ENCODE results near the gene FAM3A.

The FAM3A gene

DNA sequence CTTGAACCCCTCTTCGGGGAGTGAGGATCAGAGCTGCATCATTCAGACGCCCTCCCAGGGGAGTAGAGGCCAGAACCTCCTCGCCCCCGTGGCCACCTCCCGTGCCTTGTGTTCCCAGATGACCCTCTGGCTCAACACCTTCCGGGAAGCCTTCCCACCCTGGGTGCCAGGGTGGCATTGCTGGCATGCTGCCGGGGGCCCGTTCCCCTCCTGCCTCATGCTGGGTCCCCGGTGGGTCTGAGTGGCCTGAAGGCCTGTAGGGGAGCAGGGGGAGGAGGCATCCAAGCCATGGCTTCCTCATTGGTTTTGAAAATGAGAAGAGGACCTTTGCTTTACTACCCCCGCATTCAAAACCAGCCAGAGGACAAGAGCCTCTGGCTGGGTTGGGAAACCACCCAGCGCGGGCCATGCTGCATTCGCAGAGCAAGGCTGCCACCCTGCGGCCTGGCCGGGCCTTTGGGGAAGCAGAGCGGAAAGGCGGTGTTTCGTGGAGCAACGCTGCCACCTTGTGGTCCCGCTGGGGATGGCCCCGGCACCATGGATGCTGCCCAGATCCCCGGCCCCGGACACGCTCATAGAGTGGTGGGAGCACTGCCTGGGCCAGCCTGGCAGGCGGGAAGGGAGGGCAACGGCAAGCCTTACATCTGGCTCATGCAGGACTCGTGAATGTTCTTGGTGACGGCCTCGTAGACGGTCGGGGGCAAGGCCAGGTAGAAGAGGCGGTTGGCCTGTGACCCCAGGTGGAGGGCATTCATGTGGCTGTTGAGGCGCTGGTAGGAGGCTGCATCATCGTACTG, 18.7 kb upstream of the FAM3A start:
- peak; percentile 73 to 93 (median 89) for DNase-seq
- Histone ChIP-seq H3K4me3 (ENCODE audit: control insufficient read depth in 1 of 7, extremely low read depth in 1 of 7, insufficient read depth in 4 of 7, low read depth in 2 of 7, low read length in 6 of 7) (no peak overlapping the region), H3K36me3 (ENCODE audit: control insufficient read depth in 4 of 4, insufficient read depth in 4 of 4, low read length in 3 of 4) (peaks cover 0 to 44% (median 24%) of the 10 kb centered on the region in 4 experiments), H3K27ac (ENCODE audit: insufficient read depth in 1 of 2, low read depth in 1 of 2, low read length in 2 of 2, poor library complexity in 1 of 2, severe bottlenecking in 2 of 2) (no peak overlapping the region), H3K9me3 (ENCODE audit: control extremely low read depth in 1 of 5, control insufficient read depth in 4 of 5, insufficient read depth in 2 of 5, low read depth in 1 of 5, low read length in 4 of 5) (no peaks in the 10 kb centered on the region), H3K4me1 (ENCODE audit: control extremely low read depth in 1 of 4, control insufficient read depth in 4 of 4, insufficient read depth in 4 of 4, low read length in 3 of 4) (peaks cover 0 to 4% (median 0%) of the 10 kb centered on the region in 4 experiments), H3K27me3 (replicated peaks in 2 of 5; ENCODE audit: control insufficient read depth in 4 of 5, insufficient read depth in 5 of 5, low read length in 4 of 5) (peaks cover 0 to 4% (median 0%) of the 10 kb centered on the region in 5 experiments)
- 38% methylated on average over 34 of the region's 34 CpGs for WGBS (ENCODE audit: insufficient coverage)
- ChIA-PET CTCF (interaction anchor here (0.7 to 2.8 kb wide), 8 partner anchors 11 to 230 kb away, joined by 3 to 19 read pairs (median 3); partner anchors contain the start of gene FLNA), POLR2A (no interaction called here)

DNA sequence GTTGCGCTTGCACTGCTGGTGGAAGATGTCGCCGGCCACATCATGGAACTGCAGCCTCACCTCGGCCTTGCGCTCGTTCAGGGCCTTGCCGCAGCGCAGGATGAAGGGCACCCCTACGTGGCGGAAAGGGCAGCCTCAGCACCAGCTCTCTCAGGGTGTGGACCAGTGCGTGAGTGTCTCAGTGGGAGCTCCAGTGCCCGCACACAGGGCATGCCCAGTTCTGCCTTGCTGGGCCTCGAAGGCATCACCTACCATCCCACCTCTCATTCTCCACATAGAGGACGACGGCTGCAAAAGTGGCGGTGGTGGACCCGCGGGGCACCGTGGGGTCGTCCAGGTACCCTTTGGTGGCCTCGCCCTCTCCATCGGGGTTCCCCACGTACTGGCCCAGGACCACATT, 16.7 kb upstream of the FAM3A start:
- Histone ChIP-seq H3K36me3 (ENCODE audit: control insufficient read depth in 4 of 4, insufficient read depth in 4 of 4, low read length in 3 of 4) (peaks cover 0 to 44% (median 24%) of the 10 kb centered on the region in 4 experiments), H3K4me1 (ENCODE audit: control extremely low read depth in 1 of 4, control insufficient read depth in 4 of 4, insufficient read depth in 4 of 4, low read length in 3 of 4) (peaks cover 0 to 4% (median 0%) of the 10 kb centered on the region in 4 experiments), H3K27me3 (replicated peaks in 2 of 5; ENCODE audit: control insufficient read depth in 4 of 5, insufficient read depth in 5 of 5, low read length in 4 of 5) (peaks cover 0 to 4% (median 0%) of the 10 kb centered on the region in 5 experiments), H3K4me3 (ENCODE audit: control insufficient read depth in 1 of 7, extremely low read depth in 1 of 7, insufficient read depth in 4 of 7, low read depth in 2 of 7, low read length in 6 of 7) (no peak overlapping the region), H3K27ac (ENCODE audit: insufficient read depth in 1 of 2, low read depth in 1 of 2, low read length in 2 of 2, poor library complexity in 1 of 2, severe bottlenecking in 2 of 2) (no peak overlapping the region), H3K9me3 (ENCODE audit: control extremely low read depth in 1 of 5, control insufficient read depth in 4 of 5, insufficient read depth in 2 of 5, low read depth in 1 of 5, low read length in 4 of 5) (no peaks in the 10 kb centered on the region)
- 92% methylated on average over 19 of the region's 23 CpGs for WGBS (ENCODE audit: insufficient coverage)
- DNase-seq, result no peak
- ChIA-PET POLR2A (no interaction called here), CTCF (interaction anchor here (1.0 to 1.8 kb wide), 4 partner anchors 16 to 157 kb away, joined by 3 to 5 read pairs (median 3); no protein-coding TSS in a partner anchor)

DNA sequence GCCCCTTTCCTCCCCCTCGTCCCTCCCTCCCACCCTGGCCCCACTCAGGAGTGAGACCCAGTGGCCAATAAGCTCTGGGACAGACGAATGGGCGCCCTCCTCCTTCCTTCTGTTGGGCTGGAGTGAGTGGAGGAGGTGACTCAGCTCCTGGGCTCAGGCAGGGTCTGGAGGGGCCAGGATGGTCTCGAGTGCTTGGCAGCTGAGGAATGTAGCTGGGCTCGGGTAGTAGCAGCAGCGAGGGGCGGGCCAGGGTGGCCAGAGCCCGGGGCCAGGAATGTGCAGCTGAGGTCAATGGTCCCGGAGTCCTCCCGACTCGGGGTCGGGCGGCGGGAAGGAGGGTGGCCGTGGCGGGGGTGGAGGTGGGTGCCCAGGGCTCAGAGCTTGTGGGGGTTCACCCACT, 15.6 kb upstream of the FAM3A start:
- H3K4me1 ChIP-seq (ENCODE audit: control extremely low read depth in 1 of 4, control insufficient read depth in 4 of 4, insufficient read depth in 4 of 4, low read length in 3 of 4), result peaks cover 0 to 11% (median 8%) of the 10 kb centered on the region in 4 experiments
- no peak overlapping the region for H3K4me3 ChIP-seq (ENCODE audit: control insufficient read depth in 1 of 7, extremely low read depth in 1 of 7, insufficient read depth in 4 of 7, low read depth in 2 of 7, low read length in 6 of 7)
- no peak overlapping the region for H3K27ac ChIP-seq (ENCODE audit: insufficient read depth in 1 of 2, low read depth in 1 of 2, low read length in 2 of 2, poor library complexity in 1 of 2, severe bottlenecking in 2 of 2)
- H3K36me3 ChIP-seq (ENCODE audit: control insufficient read depth in 4 of 4, insufficient read depth in 4 of 4, low read length in 3 of 4), result peaks cover 0 to 44% (median 24%) of the 10 kb centered on the region in 4 experiments
- CTCF ChIA-PET, result interaction anchor here (1.1 to 1.8 kb wide), 3 partner anchors 10 to 40 kb away, joined by 3 to 5 read pairs (median 4); no protein-coding TSS in a partner anchor
- H3K9me3 ChIP-seq (ENCODE audit: control extremely low read depth in 1 of 5, control insufficient read depth in 4 of 5, insufficient read depth in 2 of 5, low read depth in 1 of 5, low read length in 4 of 5), result no peaks in the 10 kb centered on the region
- H3K27me3 ChIP-seq (replicated peaks in 2 of 5; ENCODE audit: control insufficient read depth in 4 of 5, insufficient read depth in 5 of 5, low read length in 4 of 5), result peaks cover 0 to 13% (median 0%) of the 10 kb centered on the region in 5 experiments
- POLR2A ChIA-PET, result interaction anchor here (0.6 to 0.7 kb wide), 2 partner anchors 118 to 135 kb away, joined by 3 read pairs; no protein-coding TSS in a partner anchor
- DNase-seq, result no peak
- WGBS (ENCODE audit: insufficient coverage), result 80% methylated on average over 12 of the region's 16 CpGs

DNA sequence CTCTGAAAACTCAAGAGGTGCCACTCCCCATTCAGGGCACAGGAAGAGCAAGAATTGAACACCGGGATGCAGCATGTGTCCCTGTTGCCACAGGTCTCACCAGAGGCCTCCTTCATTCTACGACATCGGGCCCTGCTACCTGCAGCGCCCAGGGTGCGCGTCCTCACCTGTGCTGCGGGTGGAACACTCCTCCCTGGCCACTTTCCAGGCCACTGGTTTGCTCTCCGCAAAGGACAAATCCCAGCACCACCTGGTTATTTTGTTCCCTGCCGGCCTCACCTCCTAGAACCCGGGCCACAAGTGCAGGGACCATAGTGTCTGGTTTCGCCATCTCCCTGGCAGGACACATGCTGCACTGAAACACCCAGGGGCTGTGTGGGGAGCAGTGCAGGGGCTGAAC, 14.3 kb upstream of the FAM3A start:
- DNase-seq, result no peak
- Histone ChIP-seq H3K36me3 (ENCODE audit: control insufficient read depth in 4 of 4, insufficient read depth in 4 of 4, low read length in 3 of 4) (peaks cover 0 to 40% (median 20%) of the 10 kb centered on the region in 4 experiments), H3K27ac (ENCODE audit: insufficient read depth in 1 of 2, low read depth in 1 of 2, low read length in 2 of 2, poor library complexity in 1 of 2, severe bottlenecking in 2 of 2) (no peak overlapping the region), H3K4me3 (ENCODE audit: control insufficient read depth in 1 of 7, extremely low read depth in 1 of 7, insufficient read depth in 4 of 7, low read depth in 2 of 7, low read length in 6 of 7) (no peak overlapping the region), H3K27me3 (replicated peaks in 2 of 5; ENCODE audit: control insufficient read depth in 4 of 5, insufficient read depth in 5 of 5, low read length in 4 of 5) (peaks cover 0 to 13% (median 0%) of the 10 kb centered on the region in 5 experiments), H3K9me3 (ENCODE audit: control extremely low read depth in 1 of 5, control insufficient read depth in 4 of 5, insufficient read depth in 2 of 5, low read depth in 1 of 5, low read length in 4 of 5) (no peaks in the 10 kb centered on the region), H3K4me1 (ENCODE audit: control extremely low read depth in 1 of 4, control insufficient read depth in 4 of 4, insufficient read depth in 4 of 4, low read length in 3 of 4) (peaks cover 0 to 14% (median 9%) of the 10 kb centered on the region in 4 experiments)
- ChIA-PET POLR2A (no interaction called here), CTCF (interaction anchor here (1.1 to 1.2 kb wide), 2 partner anchors 43 to 45 kb away, joined by 3 read pairs; no protein-coding TSS in a partner anchor)
- WGBS (ENCODE audit: insufficient coverage), result 94% methylated on average over 11 of the region's 11 CpGs

DNA sequence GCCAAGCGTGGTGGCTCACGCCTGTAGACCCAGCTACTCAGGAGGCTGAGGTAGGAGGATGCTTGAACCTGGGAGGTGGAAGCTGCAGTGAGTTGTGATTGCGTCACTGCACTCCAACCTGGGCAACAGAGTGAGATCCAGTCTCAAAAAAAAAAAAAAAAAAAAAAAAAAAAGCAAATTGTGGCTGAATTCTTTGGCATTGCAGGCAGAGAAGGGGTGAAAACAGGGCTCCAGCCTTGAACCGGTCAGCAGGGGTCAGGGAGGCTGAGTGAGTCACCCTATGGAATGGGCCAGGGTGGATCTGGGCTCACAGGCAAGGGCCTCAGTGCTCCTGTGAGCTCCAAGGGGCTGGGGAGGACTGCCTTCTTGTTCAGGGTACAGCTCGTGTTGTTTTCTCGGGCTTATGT, 13.2 kb upstream of the FAM3A start:
- Histone ChIP-seq H3K9me3 (ENCODE audit: control extremely low read depth in 1 of 5, control insufficient read depth in 4 of 5, insufficient read depth in 2 of 5, low read depth in 1 of 5, low read length in 4 of 5) (no peaks in the 10 kb centered on the region), H3K27me3 (replicated peaks in 2 of 5; ENCODE audit: control insufficient read depth in 4 of 5, insufficient read depth in 5 of 5, low read length in 4 of 5) (peaks cover 0 to 13% (median 0%) of the 10 kb centered on the region in 5 experiments), H3K4me3 (ENCODE audit: control insufficient read depth in 1 of 7, extremely low read depth in 1 of 7, insufficient read depth in 4 of 7, low read depth in 2 of 7, low read length in 6 of 7) (no peak overlapping the region), H3K27ac (ENCODE audit: insufficient read depth in 1 of 2, low read depth in 1 of 2, low read length in 2 of 2, poor library complexity in 1 of 2, severe bottlenecking in 2 of 2) (no peak overlapping the region), H3K4me1 (ENCODE audit: control extremely low read depth in 1 of 4, control insufficient read depth in 4 of 4, insufficient read depth in 4 of 4, low read length in 3 of 4) (peaks cover 0 to 10% (median 9%) of the 10 kb centered on the region in 4 experiments), H3K36me3 (ENCODE audit: control insufficient read depth in 4 of 4, insufficient read depth in 4 of 4, low read length in 3 of 4) (peaks cover 0 to 32% (median 18%) of the 10 kb centered on the region in 4 experiments)
- WGBS (ENCODE audit: insufficient coverage), result 88% methylated on average over 3 of the region's 6 CpGs
- CTCF ChIA-PET, result interaction anchor here (1.1 kb wide), 1 partner anchor 42 kb away, joined by 3 read pairs; no protein-coding TSS in a partner anchor
- POLR2A ChIA-PET, result interaction anchor here (0.6 kb wide), 1 partner anchor 98 kb away, joined by 3 read pairs; no protein-coding TSS in a partner anchor
- DNase-seq, result no peak

DNA sequence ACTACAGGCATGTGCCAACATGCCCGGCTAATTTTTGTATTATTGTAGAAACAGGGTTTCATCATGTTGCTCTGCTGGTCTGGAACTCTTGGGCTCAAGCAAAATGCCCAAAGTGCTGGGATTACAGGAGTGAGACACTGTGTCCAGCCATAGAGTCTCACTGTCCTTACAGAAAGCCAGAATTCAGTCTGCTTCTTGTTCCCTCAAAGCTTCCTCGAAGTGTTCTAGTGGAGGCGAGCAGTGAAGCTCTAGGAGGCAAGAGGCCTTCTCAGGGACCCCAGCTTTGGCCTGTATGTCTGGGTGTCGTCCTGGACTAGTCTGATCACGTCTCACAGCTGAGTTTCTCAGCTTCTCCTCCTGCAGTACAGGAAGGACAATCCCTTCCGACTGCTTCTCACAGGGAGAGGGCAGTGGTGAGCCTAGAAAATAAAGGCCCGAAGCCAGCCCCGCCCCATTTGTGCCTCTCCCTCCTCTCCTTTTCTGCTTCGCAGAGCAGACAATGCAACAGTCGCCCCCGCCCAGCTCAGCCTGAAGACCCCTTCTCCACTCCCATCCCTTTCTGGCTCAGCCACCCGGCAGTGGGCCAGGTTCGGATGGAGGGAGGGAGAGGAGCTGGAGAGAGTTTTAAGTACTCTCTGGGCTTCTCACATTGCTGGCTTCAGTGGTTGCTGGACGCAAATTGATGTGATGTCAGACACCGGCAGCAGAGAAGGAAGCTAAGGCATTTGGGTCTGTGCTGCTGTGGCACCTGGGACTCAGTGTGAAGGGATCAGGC, 11.1 kb upstream of the FAM3A start:
- Histone ChIP-seq H3K4me1 (ENCODE audit: control extremely low read depth in 1 of 4, control insufficient read depth in 4 of 4, insufficient read depth in 4 of 4, low read length in 3 of 4) (peaks cover 0 to 10% (median 9%) of the 10 kb centered on the region in 4 experiments), H3K27ac (ENCODE audit: insufficient read depth in 1 of 2, low read depth in 1 of 2, low read length in 2 of 2, poor library complexity in 1 of 2, severe bottlenecking in 2 of 2) (peak overlapping the region in 1 of 2 experiments; percentile 43), H3K27me3 (replicated peaks in 2 of 5; ENCODE audit: control insufficient read depth in 4 of 5, insufficient read depth in 5 of 5, low read length in 4 of 5) (peaks cover 0 to 9% (median 0%) of the 10 kb centered on the region in 5 experiments), H3K9me3 (ENCODE audit: control extremely low read depth in 1 of 5, control insufficient read depth in 4 of 5, insufficient read depth in 2 of 5, low read depth in 1 of 5, low read length in 4 of 5) (no peaks in the 10 kb centered on the region), H3K36me3 (ENCODE audit: control insufficient read depth in 4 of 4, insufficient read depth in 4 of 4, low read length in 3 of 4) (peaks cover 0 to 10% (median 3%) of the 10 kb centered on the region in 4 experiments), H3K4me3 (ENCODE audit: control insufficient read depth in 1 of 7, extremely low read depth in 1 of 7, insufficient read depth in 4 of 7, low read depth in 2 of 7, low read length in 6 of 7) (peak overlapping the region in 5 of 7 experiments; percentile 12 to 69 (median 53))
- ChIA-PET POLR2A (interaction anchor here (0.9 to 1.4 kb wide), 4 partner anchors 10 to 68 kb away, joined by 3 to 5 read pairs (median 4); partner anchors contain the start of genes PLXNA3, SLC10A3 and UBL4A), CTCF (interaction anchor here (0.9 to 1.6 kb wide), 13 partner anchors 10 to 154 kb away, joined by 3 to 13 read pairs (median 4); partner anchors contain the start of gene EMD)
- 35% methylated on average over 7 of the region's 15 CpGs for WGBS (ENCODE audit: insufficient coverage)
- peak in 2 of 3 donors; percentile 63 for DNase-seq

Data from common myeloid progenitor, CD34-positive (primary cell).